ENCODE data around the gene MYO5A.

Gene MYO5A

DNA sequence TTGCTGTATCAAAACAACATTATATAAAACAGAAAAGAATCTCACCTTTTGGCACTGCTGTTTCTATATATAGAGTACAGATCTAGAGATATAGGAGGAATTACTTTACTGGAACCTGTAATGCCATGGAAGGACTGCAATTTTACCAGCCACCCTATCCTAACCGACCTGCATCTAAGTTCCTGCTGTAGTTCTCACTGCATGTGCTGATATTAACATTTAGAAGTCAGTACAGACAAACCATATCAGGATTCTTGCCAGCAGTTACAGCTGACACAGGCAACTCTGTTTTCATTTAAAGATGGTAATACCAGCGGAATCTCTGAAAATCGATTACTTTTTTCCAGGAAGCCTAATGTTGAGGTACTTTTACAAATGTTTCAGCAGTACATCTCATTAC is 159.7 kb downstream of the MYO5A start:
- Mint-ChIP-seq H3K27me3 (ENCODE audit: low read depth) (no peaks in the 10 kb centered on the region), H3K4me1 (no peaks in the 10 kb centered on the region), H3K36me3 (ENCODE audit: low read depth) (peaks cover 14% of the 10 kb centered on the region), H3K9me3 (no peaks in the 10 kb centered on the region), H3K27ac (no peak overlapping the region), H3K4me3 (no peak overlapping the region)
- TF ChIP-seq, protein P1, sequence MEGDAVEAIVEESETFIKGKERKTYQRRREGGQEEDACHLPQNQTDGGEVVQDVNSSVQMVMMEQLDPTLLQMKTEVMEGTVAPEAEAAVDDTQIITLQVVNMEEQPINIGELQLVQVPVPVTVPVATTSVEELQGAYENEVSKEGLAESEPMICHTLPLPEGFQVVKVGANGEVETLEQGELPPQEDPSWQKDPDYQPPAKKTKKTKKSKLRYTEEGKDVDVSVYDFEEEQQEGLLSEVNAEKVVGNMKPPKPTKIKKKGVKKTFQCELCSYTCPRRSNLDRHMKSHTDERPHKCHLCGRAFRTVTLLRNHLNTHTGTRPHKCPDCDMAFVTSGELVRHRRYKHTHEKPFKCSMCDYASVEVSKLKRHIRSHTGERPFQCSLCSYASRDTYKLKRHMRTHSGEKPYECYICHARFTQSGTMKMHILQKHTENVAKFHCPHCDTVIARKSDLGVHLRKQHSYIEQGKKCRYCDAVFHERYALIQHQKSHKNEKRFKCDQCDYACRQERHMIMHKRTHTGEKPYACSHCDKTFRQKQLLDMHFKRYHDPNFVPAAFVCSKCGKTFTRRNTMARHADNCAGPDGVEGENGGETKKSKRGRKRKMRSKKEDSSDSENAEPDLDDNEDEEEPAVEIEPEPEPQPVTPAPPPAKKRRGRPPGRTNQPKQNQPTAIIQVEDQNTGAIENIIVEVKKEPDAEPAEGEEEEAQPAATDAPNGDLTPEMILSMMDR (IDR thresholded peaks at IDR 0.05; ENCODE audit: unreplicated experiment in 3 of 3) = no peak

DNA sequence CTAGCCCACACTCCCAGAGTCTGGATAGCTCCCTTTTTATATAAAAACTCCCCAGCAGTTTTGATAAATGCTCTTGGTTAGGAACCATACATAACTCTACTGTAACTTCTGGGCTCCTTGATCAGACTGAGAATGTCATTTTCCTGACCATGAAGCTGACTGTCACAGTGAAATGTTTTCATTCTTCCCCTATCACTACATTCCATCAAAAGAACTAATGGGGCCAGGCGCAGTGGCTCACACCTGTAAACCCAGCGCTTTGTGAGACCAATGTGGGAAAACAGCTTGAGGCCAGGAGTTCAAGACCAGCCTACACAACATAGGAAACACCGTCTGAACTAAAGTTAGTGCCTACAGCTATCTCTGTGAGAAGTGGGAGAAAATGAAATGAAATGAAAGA is 160.3 kb downstream of the MYO5A start:
- Mint-ChIP-seq H3K27me3 (ENCODE audit: low read depth) (no peaks in the 10 kb centered on the region), H3K9me3 (no peaks in the 10 kb centered on the region), H3K4me3 (no peak overlapping the region), H3K4me1 (no peaks in the 10 kb centered on the region), H3K27ac (no peak overlapping the region), H3K36me3 (ENCODE audit: low read depth) (peaks cover 17% of the 10 kb centered on the region)
- TF ChIP-seq, protein P1 (IDR thresholded peaks at IDR 0.05; ENCODE audit: unreplicated experiment in 3 of 3) = no peak

DNA sequence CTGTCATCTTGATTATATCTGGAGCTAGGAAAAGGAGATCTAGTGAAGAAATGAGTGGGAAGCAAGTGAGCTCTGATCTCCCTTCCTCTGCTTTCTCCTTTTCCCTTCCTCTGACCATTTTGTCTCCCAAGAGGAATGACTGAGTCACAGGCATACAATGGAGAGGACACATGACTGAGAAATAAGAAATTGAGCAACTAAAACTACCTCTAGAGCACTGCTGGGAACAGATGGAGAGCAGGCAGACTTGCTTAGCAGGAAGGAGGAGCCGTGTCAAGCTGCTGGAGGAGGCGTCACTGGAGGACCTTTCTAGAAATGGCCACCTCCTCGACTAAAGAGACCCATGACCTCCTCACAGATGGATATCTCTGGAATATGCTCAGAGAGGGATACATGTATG is 166.2 kb downstream of the MYO5A start:
- Mint-ChIP-seq H3K9me3 (no peaks in the 10 kb centered on the region), H3K36me3 (ENCODE audit: low read depth) (peaks cover 9% of the 10 kb centered on the region), H3K27ac (no peak overlapping the region), H3K4me1 (no peaks in the 10 kb centered on the region), H3K4me3 (no peak overlapping the region), H3K27me3 (ENCODE audit: low read depth) (no peaks in the 10 kb centered on the region)
- TF ChIP-seq, protein P1 (IDR thresholded peaks at IDR 0.05; ENCODE audit: unreplicated experiment in 3 of 3) = no peak

DNA sequence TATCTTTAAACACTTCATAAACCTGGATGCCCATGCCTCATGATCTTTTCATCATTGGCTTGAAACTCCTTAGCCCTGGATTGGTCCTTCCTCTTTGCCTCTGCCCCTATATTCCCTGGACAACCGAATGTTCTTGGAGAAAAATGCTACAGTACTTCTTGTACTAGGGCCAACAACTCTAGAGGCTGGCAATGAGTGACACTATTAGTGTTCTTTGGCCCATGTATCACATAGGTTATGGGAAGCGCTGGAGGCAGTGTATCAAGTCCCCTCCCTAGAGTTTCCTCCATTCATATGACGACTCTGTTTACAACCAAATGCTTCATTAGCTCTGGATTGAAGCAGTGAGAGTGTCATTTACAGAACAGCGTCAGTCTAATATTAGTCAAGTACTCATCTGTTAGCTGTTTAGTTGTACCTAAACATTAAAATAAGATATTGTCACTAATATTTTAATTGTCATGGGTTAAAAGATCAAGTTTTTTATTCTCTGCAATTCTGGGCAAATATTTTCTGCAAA is 166.6 kb downstream of the MYO5A start:
- Mint-ChIP-seq H3K36me3 (ENCODE audit: low read depth) (peaks cover 9% of the 10 kb centered on the region), H3K4me1 (no peaks in the 10 kb centered on the region), H3K27me3 (ENCODE audit: low read depth) (no peaks in the 10 kb centered on the region), H3K27ac (no peak overlapping the region), H3K4me3 (no peak overlapping the region), H3K9me3 (no peaks in the 10 kb centered on the region)
- TF ChIP-seq, protein P1 (IDR thresholded peaks at IDR 0.05; ENCODE audit: unreplicated experiment in 3 of 3) = no peak

DNA sequence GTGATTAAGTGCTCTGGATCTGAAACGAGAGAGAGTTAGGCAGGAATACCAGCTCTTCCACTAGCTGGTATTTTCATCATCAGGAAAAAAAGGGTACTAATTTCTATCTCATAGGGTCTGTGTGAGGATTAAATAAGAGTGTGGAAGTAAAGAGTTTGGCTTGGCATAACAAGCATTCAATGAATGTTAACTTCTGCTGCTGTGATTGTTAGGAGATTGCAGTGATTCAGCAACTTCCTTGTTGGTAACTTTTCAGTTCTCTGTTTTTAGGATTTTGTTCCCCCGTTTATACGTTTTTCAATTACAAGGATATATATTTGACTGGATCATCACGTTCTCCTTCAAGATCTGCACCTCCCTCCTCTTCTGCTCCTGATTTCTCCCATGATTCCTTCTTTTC is 167.2 kb downstream of the MYO5A start:
- no peaks in the 10 kb centered on the region for H3K4me1 Mint-ChIP-seq

More for the DNA sequence above, 167.2 kb downstream of the MYO5A start:
- Mint-ChIP-seq H3K4me3 (no peak overlapping the region), H3K27ac (no peak overlapping the region), H3K9me3 (no peaks in the 10 kb centered on the region), H3K36me3 (ENCODE audit: low read depth) (peaks cover 9% of the 10 kb centered on the region), H3K27me3 (ENCODE audit: low read depth) (no peaks in the 10 kb centered on the region)
- TF ChIP-seq, protein P1 (IDR thresholded peaks at IDR 0.05; ENCODE audit: unreplicated experiment in 3 of 3) = no peak

Data from nephron (organoid).